ENCODE measurements around the gene HES2.
"Not testable (repeated sequence)": the region's sequence is repeated elsewhere in the genome, so short reads cannot be mapped to it uniquely, and the experiment has no call there.

The HES2 gene

GRCh38 chr1:6417961-6418667, 1.6 kb downstream of the HES2 start:
- DNase-seq (ENCODE audit: low read depth) = no peak

GRCh38 chr1:6416906-6417305, 2.8 kb downstream of the HES2 start:
- DNase-seq (ENCODE audit: low read depth) = no peak

GRCh38 chr1:6416295-6416656, 3.4 kb downstream of the HES2 start:
- DNase-seq (ENCODE audit: low read depth) = no peak

GRCh38 chr1:6414881-6415626, 4.7 kb downstream of the HES2 start:
- DNase-seq (ENCODE audit: low read depth) = no peak

DNA sequence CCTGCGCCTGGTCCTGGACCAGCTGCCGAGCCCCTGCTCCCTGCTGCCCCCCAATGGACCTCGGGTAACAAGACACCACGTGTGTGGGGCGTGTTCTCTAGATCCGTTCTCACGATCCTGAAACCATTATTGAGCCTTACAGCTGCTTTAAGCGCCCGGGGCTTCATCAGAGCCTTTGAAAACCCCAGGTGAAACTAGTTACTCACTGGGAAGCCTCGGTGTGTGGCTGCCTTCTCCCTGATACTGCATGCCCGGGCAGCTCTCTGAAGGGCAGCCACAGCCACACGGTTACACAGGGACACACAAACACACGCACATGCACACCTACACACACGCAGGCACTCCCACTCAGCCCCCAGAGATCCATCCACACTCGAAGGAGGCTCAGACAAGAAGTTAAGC, 5.3 kb downstream of the HES2 start:
- peak; percentile 12 for DNase-seq (ENCODE audit: low read depth)

DNA sequence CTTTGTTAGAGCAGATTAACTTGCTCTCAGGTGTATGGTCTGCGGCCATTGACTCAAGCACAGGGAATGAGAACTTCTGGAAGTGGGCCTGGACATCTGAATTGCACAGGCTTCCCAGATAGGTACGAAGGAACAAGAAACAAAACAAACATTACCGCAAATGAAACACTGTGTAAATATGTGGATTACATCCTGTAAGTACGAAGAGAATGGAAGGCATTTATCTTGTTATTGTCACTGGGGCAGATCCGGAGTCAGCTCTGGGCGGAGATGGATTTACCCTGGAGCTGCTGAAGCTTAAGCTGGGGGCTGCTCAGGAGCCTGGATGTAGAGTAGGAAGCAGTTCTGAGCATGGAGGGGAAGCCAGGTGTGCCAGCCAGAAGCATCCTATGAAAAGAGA, 6.8 kb downstream of the HES2 start:
- DNase-seq (ENCODE audit: low read depth) = no peak

DNA sequence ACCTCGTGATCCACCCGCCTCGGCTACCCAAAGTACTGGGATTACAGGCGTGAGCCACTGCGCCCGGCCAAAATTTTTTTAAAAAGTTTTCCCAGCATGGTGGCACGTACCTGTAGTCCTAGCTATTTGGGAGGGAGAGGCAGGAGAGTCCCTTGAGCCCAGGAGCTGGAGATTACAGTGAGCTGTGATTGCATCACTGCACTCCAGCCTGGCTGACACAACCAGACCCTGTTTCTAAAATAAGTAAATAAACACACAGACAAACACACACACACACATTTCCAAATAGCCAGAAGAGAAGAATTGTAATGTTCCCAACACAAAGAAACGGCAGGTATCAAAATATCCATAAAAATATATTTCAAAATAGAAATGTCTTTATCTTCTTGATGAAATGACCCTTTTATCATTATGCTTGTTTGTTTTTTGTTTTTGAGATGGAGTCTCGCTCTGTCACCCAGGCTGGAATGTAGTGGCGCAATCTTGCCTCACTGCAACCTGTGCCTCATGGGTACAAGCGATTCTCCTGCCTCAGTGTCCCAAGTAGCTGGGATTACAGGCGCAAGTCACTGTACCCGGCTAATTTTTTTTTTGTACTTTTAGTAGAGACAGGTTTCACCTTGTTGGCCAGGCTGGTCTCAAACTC, 9.3 kb downstream of the HES2 start:
- DNase-seq (ENCODE audit: low read depth) = peak; percentile 27

GRCh38 chr1:6409733-6410132, 10.0 kb downstream of the HES2 start:
- no peak for DNase-seq (ENCODE audit: low read depth)

GRCh38 chr1:6409053-6409452, 10.7 kb downstream of the HES2 start:
- DNase-seq (ENCODE audit: low read depth) = no peak

DNA sequence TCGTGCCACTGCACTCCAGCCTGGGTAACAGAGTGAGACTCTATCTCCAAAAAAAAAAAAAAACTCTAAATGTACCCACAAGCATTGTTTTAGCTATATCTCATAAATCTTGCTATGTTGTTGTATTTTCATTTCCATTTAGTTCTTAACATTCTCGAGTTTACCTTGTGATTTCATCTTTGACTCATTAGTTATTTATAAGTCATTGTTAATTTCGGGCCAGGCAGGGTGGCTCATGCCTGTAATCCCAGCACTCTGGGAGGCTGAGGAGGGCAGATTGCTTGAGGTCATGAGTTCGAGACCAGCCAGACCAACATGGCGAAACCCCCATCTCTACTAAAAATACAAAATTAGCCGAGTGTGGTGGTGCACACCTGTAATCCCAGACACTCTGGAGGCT, 11.7 kb downstream of the HES2 start:
- DNase-seq (ENCODE audit: low read depth) = no peak

GRCh38 chr1:6401673-6402072, 18.0 kb downstream of the HES2 start:
- DNase-seq (ENCODE audit: low read depth) = no peak

DNA sequence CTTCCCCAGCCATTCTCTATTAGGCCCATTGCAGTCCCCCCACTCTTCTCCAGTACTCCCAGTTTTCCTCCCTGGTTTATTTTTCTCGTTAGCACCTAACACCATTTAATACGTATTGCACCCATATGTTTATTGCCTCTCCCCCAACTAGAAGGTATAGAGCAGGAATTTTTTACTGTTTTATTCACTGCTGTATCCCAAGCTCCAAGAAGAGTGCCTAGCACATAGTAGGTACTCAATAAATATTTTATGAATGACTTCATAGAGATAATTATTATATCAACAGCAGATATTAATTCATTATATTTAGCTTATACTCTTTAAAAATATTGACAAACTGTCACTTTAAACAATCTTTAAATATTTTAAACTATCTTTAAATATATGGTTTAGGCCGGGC, 20.4 kb downstream of the HES2 start:
- no peak for DNase-seq (ENCODE audit: low read depth)

DNA sequence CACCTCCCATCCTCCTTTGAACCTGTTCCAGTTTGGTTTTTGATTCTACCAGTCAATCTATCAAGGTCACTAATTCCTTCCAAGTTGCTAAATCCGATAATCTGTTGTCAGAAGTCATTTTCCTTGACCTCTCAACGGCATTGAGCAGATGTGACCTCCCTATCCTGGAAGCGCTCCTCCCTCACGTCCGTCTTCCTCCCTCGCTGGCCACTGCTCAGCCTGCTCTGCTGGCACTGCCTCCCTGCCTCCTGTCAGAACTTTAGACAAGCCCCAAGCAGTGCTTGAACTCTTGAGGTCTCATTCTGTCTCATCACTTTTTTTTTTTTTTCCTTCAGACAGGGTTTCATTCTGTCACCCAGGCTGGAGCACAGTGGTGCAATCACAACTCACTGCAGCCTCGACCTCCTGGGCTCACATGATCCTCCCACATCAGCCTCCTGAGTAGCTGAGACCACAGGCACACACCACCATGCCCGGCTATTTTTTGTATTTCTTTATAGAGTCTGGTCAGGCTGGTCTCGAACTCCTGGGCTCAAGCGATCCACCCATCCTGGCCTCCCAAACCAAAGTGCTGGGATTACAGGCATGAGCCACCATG, 21.8 kb downstream of the HES2 start:
- no peak for DNase-seq (ENCODE audit: low read depth)

- no peak for DNase-seq (ENCODE audit: low read depth)
These were observed 22.7 kb downstream of the HES2 start for GRCh38 chr1:6396998-6397397.

- not testable (repeated sequence) for DNase-seq (ENCODE audit: low read depth)
These were observed 23.9 kb downstream of the HES2 start for GRCh38 chr1:6395781-6396244.

- DNase-seq (ENCODE audit: low read depth) = not testable (repeated sequence)
These were observed 24.6 kb downstream of the HES2 start for GRCh38 chr1:6395130-6395529.

DNA sequence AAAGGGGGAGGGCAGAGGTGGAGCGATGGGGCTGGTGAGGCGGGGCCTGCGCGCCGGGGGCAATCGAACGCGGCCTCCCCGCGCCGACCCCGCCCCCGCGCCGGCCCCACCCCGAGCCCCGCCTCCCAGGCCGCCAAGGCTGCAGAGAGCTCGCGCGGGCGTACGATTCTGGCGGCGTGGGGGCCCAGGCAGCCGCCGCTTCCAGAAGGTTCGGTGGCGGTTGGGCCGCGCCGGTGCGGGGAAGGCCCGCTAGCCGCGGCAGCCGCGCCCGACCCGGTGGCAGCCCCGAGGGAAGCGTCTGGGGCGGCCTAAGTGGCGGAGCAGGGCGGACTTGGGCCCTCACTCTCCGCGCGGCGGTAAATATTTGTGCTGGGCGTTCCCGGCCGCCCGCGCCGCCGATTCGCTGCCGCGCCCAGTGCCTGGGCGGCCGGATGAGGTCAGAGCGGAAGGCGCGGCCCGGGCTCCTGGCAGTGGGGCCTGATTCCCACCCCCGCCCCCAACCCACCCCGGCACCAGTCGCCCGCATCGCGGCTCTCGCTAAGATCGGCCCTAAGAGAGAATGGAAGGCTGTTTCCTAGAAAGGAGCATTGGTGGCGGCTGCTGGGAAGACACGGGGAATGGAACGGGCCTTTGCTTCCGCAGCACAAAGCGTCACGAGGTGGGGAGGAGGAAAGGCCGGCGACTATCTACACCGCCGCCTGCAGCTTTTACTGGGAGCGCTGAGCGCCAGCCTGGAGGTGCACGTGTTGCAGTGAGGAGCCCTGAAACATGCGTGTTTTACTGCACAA, 26.1 kb downstream of the HES2 start, which contains the start of gene ACOT7:
TSS of gene ACOT7 (minus strand) at position 368 of the 788 bp plus-strand sequence. CDS start 368 bp downstream, outside the sequence.
- peak; percentile 82 for DNase-seq (ENCODE audit: low read depth)

DNA sequence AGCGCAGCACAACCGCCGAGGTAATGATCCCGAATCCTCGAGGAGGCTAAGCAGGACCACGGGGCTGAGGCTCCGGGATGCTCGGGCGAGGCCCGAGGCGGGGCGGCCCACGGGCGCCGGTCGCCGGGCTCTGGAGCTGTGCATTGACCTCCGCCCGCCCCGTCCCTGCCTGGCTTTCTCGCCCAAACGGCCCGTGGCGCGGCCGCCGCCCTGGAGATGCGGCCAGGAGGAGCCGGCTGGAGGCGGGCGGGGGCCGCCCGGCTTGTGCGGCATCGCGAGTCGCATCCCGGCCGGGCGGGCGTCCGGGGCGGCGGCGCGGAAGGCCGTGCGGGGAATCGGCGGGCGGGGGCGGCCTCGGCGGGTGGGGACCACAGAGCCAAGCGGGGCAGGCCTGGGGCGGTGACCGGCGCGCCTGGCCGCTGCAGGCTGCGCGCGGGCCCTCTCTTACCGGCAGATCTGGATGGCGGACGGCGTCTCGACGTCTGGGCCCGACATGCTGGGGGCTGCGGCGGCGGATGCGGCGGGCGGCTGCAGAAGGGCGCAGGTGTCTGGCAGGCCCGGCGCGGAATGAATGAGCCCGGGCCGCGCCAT, 26.8 kb downstream of the HES2 start:
- no peak for DNase-seq (ENCODE audit: low read depth)

GRCh38 chr1:6391951-6392808, 27.5 kb downstream of the HES2 start:
- no peak for DNase-seq (ENCODE audit: low read depth)

DNA sequence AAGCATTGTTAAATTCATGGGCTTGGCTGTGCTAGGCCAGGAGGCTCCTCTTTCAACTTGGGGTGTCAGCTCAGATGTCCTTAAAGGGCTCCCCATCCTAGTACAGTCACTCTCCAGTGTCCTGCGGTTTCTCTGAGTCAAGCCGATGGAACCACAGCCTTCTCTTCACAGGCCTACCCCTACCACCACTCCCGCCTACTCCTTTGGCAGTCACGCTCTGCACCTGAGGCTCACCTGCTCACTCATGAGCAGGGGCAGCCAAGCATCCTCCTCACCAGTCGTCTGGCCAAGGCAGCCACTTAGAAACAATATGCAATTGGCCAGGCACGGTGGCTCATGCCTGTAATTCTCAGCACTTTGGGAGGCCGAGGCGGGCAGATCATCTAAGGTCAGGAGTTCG, 29.7 kb downstream of the HES2 start:
- DNase-seq (ENCODE audit: low read depth) = no peak
